Ureter (tissue), 1 donor: Measurements from ENCODE around the gene KNCN. TPM values are rescaled to one million over a fixed set of nuclear protein-coding genes. Genes with fewer than 3 reads are reported as not detected.
A peak's percentile ranks its signal among the peaks of the same experiment; 100 is the strongest.

Experiments used
- DNase-seq: peaks from one replicate; pipeline ENCODE4 v3.0.0-alpha.2; 2020; ENCODE audit warnings: low spot score
- total RNA-seq: library from RNA; stranded (reverse); gene quantifications from one replicate; pipeline ENCODE4 v1.2.4, GENCODE V29; 2023
- donor health status: DM: yes; HTN: yes; CAD: no.

KNCN gene
- total RNA-seq, 1 donor from 2014 or later, result not detected

GRCh38 chr1:46525253-46525983 lies 26.0 kb downstream of the KNCN start:
- DNase-seq, result no peak

GRCh38 chr1:46524843-46525242 lies 26.6 kb downstream of the KNCN start:
- DNase-seq, result no peak

GRCh38 chr1:46523496-46524353 lies 27.7 kb downstream of the KNCN start:
- DNase-seq, result peak; percentile 67

GRCh38 chr1:46522969-46523320 lies 28.5 kb downstream of the KNCN start:
- no peak for DNase-seq

- DNase-seq, result peak; percentile 74
Measured at GRCh38 chr1:46522184-46522968, 29.1 kb downstream of the KNCN start.

GRCh38 chr1:46521414-46521813 lies 30.0 kb downstream of the KNCN start:
- no peak for DNase-seq

- no peak for DNase-seq
Measured at GRCh38 chr1:46520063-46520911, 31.2 kb downstream of the KNCN start.

- no peak for DNase-seq
Measured at GRCh38 chr1:46519209-46519608, 32.2 kb downstream of the KNCN start.

GRCh38 chr1:46517932-46518498 lies 33.4 kb downstream of the KNCN start:
- no peak for DNase-seq

- DNase-seq, result peak; percentile 85
Measured at GRCh38 chr1:46517010-46517600, 34.3 kb downstream of the KNCN start.

- no peak for DNase-seq
Measured at GRCh38 chr1:46516200-46516950, 35.1 kb downstream of the KNCN start.

GRCh38 chr1:46515576-46515975 lies 35.9 kb downstream of the KNCN start:
- no peak for DNase-seq

- no peak for DNase-seq
Measured at GRCh38 chr1:46513536-46513935, 37.9 kb downstream of the KNCN start.

- no peak for DNase-seq
Measured at GRCh38 chr1:46512792-46513190, 38.7 kb downstream of the KNCN start.

- no peak for DNase-seq
Measured at GRCh38 chr1:46512135-46512791, 39.2 kb downstream of the KNCN start.

- DNase-seq, result no peak
Measured at GRCh38 chr1:46510998-46511365, 40.5 kb downstream of the KNCN start.

GRCh38 chr1:46510341-46510997 lies 41.0 kb downstream of the KNCN start:
- DNase-seq, result no peak

GRCh38 chr1:46508757-46509156 lies 42.7 kb downstream of the KNCN start:
- no peak for DNase-seq
